Activated CD4-positive, alpha-beta T cell treated with anti-CD3 and anti-CD28 coated beads, Interleukin-2, amount 10 ng/mL, durations not matched to agents 7 days and 5 days (primary cell): ENCODE measurements around the gene ROBO1. TPM values are rescaled to one million over a fixed set of nuclear protein-coding genes. Genes with fewer than 3 reads are reported as not detected.

Experiments used
- CTCF ChIA-PET: fragments of 350-600 bp; sonication (Branson Sonifier 250); formaldehyde crosslinking; loops from one replicate; lab custom pipeline; 2021; ENCODE audit warnings: antibody characterized with exemption; lab: Charles Lee
- POLR2A ChIA-PET: fragments of 350-600 bp; sonication (Branson Sonifier 250); formaldehyde crosslinking; loops from one replicate; lab custom pipeline; 2021; ENCODE audit warnings: antibody characterized with exemption; lab: Charles Lee
- DNase-seq: peaks from one replicate; pipeline ENCODE4 v3.0.0-alpha.2; 2020
- H3K27ac Mint-ChIP-seq: one replicate; pipeline ENCODE4 v1.8.0; 2021; ENCODE audit warnings: mild to moderate bottlenecking, moderate library complexity, mixed read lengths
- H3K27me3 Mint-ChIP-seq: one replicate; pipeline ENCODE4 v1.8.0; 2021; ENCODE audit warnings: mixed read lengths
- H3K36me3 Mint-ChIP-seq: one replicate; pipeline ENCODE4 v1.8.0; 2021; ENCODE audit warnings: low read depth, mixed read lengths
- H3K4me1 Mint-ChIP-seq: one replicate; pipeline ENCODE4 v1.8.0; 2021; ENCODE audit warnings: mixed read lengths
- H3K4me3 Mint-ChIP-seq: one replicate; pipeline ENCODE4 v1.8.0; 2021; ENCODE audit warnings: mild to moderate bottlenecking, moderate library complexity, mixed read lengths
- H3K9me3 Mint-ChIP-seq: one replicate; pipeline ENCODE4 v1.8.0; 2021; ENCODE audit warnings: mixed read lengths
- total RNA-seq, 2 experiments: library from RNA; stranded (reverse); gene quantifications; one replicate each; pipeline ENCODE4 v1.2.3, GENCODE V29; 2021

ROBO1 gene
- total RNA-seq, 2 experiments from 2014 or later, result 0.55 to 0.62 TPM

DNA sequence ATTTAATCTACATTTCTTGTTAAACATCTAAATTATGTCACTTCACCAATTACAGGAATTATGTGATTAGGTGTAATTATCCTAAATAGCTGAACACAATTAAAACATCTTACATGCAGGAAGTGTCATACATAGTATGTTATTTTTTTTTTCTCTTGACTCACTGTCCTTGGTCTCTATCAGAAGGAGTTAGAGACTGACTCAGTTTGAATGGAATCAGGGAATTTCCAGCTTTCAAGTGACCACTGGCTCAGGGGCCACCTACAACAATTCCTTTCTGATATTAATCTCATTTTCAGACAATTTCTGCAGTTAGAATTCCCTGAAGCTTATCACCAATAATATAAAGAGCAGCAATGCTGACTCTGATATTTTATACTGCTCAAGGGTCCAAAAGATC lies 400.7 kb downstream of the ROBO1 start:
- Mint-ChIP-seq H3K27ac (no peak overlapping the region), H3K4me1 (no peaks in the 10 kb centered on the region), H3K27me3 (no peaks in the 10 kb centered on the region), H3K4me3 (no peak overlapping the region), H3K36me3 (no peaks in the 10 kb centered on the region), H3K9me3 (no peaks in the 10 kb centered on the region)
- POLR2A ChIA-PET, result no interaction called here
- CTCF ChIA-PET, result interaction anchor here (0.6 kb wide), 1 partner anchor 141 kb away, joined by 3 read pairs; no protein-coding TSS in a partner anchor
- DNase-seq, result no peak

DNA sequence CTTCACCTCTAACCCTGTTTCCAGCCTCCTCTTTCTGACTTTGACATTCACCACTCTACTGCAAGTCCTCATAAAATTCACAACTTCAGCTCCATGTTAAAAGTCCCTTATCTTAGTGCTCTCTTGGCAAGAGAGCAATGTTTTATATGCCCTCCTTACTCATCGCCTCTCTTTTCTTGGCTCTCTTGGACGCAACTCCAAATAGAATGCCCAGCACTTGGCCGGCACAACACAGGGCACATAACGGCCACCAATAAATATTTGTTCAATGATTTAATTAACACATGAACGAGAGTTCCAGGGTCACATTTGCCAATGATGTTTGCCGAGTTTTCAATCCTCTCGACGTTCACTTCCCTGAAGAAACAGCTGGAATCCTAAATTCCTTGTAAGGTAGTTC lies 401.4 kb downstream of the ROBO1 start:
- no peak overlapping the region for H3K4me3 Mint-ChIP-seq
- no peak overlapping the region for H3K27ac Mint-ChIP-seq
- no peaks in the 10 kb centered on the region for H3K36me3 Mint-ChIP-seq
- no peak for DNase-seq
- H3K9me3 Mint-ChIP-seq, result no peaks in the 10 kb centered on the region
- POLR2A ChIA-PET, result no interaction called here
- no peaks in the 10 kb centered on the region for H3K4me1 Mint-ChIP-seq
- CTCF ChIA-PET, result interaction anchor here (0.6 kb wide), 1 partner anchor 142 kb away, joined by 3 read pairs; no protein-coding TSS in a partner anchor
- no peaks in the 10 kb centered on the region for H3K27me3 Mint-ChIP-seq

DNA sequence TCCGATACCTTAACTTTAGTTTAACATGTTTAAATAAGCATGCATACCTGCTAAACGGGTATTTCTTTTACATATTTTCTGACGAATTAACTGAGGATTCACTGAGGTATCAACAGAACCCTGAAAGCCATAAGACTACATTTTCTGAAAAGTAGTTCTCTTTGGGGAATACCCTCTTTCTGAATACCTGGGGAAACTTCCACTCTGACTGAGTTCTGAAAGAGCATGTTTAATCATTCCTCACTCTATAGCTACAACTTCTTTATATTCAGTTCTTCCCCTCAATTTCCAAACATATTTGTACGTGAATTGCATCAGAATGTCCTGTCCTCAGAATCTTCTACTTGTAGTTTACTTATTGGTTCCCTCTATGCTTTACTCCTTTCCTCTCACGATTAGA lies 403.0 kb downstream of the ROBO1 start:
- H3K27ac Mint-ChIP-seq, result no peak overlapping the region
- ChIA-PET CTCF (no interaction called here), POLR2A (no interaction called here)
- no peaks in the 10 kb centered on the region for H3K27me3 Mint-ChIP-seq
- H3K4me1 Mint-ChIP-seq, result no peaks in the 10 kb centered on the region
- no peak for DNase-seq
- no peaks in the 10 kb centered on the region for H3K36me3 Mint-ChIP-seq
- no peak overlapping the region for H3K4me3 Mint-ChIP-seq
- H3K9me3 Mint-ChIP-seq, result no peaks in the 10 kb centered on the region

DNA sequence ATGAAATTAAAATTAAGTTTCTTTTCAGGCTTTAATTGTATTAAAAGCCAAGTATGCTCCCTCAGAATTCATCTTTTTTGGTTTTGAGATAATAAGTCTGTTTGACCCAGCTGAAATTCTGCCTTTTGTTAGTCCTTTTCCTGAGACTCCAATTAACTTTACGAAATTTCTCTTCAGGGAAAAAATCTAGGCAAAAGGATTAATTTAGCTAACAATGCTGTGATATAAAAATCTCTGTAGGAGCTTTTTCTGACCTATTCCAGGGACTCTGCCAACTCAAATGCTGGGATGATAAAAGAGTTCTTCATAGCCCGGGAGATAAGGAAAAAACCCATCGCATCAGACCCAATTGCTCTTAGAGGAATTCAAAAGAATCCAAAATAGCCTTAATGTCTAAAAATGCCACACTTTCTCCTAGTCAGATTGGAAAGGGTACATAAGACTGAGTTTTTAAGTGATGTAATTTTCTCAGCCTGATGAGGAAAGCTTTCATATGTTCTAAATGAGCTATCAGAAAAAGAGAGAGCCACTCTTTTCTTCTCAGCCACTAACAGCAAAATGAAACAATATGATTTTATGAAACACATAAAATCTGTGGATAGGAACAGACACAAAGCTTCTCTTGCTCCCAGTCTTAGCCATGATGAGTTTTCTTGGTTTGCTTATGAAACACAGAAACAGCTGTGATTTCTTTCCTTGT lies 405.1 kb downstream of the ROBO1 start:
- Mint-ChIP-seq H3K9me3 (no peaks in the 10 kb centered on the region), H3K27me3 (no peaks in the 10 kb centered on the region), H3K4me3 (no peak overlapping the region), H3K4me1 (no peaks in the 10 kb centered on the region), H3K36me3 (no peaks in the 10 kb centered on the region), H3K27ac (no peak overlapping the region)
- ChIA-PET CTCF (interaction anchor here (1.1 kb wide), 1 partner anchor 12 kb away, joined by 4 read pairs; no protein-coding TSS in a partner anchor), POLR2A (no interaction called here)
- DNase-seq, result no peak

DNA sequence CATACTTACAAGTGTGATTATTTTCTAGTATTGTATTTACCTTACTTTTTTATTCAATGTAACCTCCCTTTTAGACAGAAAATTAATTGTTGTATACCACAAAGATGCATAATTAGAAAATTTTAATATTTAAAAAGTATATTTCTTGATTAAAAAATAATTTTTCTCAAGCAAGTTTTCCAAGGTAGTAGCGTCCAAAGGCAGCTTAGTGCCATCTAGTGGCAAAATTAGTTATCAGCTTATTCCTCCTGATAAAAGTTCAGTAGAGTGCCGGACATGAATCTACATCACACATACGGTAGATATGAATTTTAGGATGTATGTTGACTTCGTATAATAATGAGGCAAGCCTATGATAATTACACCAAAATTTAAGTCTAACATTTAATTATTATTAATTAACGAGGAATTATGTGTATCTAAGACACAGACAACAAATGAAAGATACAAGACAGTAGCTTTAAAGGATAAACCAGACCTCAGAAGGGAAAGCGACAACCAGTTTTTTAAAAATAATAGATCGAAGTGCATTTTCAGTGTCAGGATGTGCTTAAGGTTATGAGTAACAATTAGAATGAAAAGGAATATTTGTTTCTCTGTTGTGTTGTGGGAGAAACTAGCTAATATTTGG lies 405.9 kb downstream of the ROBO1 start:
- no peak overlapping the region for H3K4me3 Mint-ChIP-seq
- CTCF ChIA-PET, result no interaction called here

DNA sequence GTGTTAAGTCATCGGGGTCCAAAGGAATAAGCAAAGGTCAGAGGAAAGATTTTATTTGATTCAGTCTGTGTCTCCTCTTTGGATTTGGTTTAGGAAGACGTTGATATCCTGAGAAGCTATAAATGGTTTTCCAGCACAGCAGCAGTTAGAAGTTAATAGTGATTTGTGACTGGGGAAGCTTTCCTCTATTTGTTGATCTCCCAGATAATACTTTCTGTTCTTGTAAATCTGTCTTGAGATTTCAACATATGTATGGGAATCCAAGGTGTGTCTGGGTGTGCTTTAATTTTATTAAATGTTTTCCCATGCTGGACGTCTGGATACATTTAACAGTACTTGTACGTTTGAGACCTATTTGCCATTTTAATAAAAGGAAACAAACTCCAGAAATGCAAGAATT lies 409.5 kb downstream of the ROBO1 start:
- POLR2A ChIA-PET, result no interaction called here
- H3K4me1 Mint-ChIP-seq, result no peaks in the 10 kb centered on the region
- H3K9me3 Mint-ChIP-seq, result no peaks in the 10 kb centered on the region
- DNase-seq, result no peak
- CTCF ChIA-PET, result no interaction called here
- H3K27me3 Mint-ChIP-seq, result no peaks in the 10 kb centered on the region
- H3K36me3 Mint-ChIP-seq, result no peaks in the 10 kb centered on the region
- no peak overlapping the region for H3K4me3 Mint-ChIP-seq
- no peak overlapping the region for H3K27ac Mint-ChIP-seq

More for the DNA sequence above, 405.9 kb downstream of the ROBO1 start:
- H3K27ac Mint-ChIP-seq, result no peak overlapping the region
- H3K36me3 Mint-ChIP-seq, result no peaks in the 10 kb centered on the region
- POLR2A ChIA-PET, result no interaction called here
- H3K27me3 Mint-ChIP-seq, result no peaks in the 10 kb centered on the region
- H3K4me1 Mint-ChIP-seq, result no peaks in the 10 kb centered on the region
- DNase-seq, result no peak
- H3K9me3 Mint-ChIP-seq, result no peaks in the 10 kb centered on the region

DNA sequence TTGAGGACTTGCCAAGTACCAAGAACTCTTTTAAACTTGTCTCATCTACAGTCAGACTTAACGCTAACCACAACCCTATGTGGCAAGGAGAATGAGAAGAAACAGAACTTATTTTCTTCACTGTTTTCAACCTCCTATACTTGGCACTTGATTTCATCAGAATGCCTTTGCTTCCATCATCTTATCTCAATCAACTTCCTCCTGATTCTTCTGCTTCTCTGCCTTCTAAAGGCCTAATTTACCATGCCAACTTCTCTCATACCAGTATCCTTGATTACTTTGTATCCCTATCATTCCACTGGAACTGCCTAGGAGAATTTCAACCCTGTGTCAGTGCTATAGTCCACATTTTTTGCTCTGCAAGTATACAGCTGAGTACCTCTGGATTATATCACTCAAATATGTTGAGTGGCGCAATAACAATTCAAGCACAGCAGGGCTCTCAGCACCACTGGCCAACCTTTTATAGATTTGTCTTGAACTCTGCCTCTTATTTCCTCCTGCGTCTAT lies 413.6 kb downstream of the ROBO1 start:
- no peaks in the 10 kb centered on the region for H3K27me3 Mint-ChIP-seq
- no peaks in the 10 kb centered on the region for H3K36me3 Mint-ChIP-seq
- no peak overlapping the region for H3K27ac Mint-ChIP-seq
- H3K4me1 Mint-ChIP-seq, result no peaks in the 10 kb centered on the region
- ChIA-PET CTCF (no interaction called here), POLR2A (no interaction called here)
- DNase-seq, result no peak
- no peak overlapping the region for H3K4me3 Mint-ChIP-seq
- no peaks in the 10 kb centered on the region for H3K9me3 Mint-ChIP-seq

DNA sequence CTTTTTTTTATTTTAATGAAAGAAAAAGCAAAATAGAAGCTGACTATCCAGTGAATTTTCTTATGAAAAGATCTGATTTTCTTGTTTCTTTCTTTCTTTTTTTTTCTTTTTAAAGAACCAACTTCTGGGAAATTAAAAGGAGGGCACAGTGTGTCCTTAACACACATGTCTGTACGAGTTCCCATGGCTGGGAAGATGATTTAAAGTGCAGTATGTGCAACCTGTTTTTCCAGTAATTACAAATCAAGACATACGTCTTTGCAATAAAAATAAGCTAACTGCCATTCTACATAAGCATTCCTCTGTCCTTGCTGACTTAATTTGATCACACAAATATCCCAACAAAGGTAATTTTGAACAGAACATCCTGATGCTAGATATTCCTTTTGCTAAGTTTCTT lies 416.1 kb downstream of the ROBO1 start:
- CTCF ChIA-PET, result no interaction called here
- DNase-seq, result no peak
- H3K27ac Mint-ChIP-seq, result no peak overlapping the region
- no peaks in the 10 kb centered on the region for H3K9me3 Mint-ChIP-seq
- H3K36me3 Mint-ChIP-seq, result no peaks in the 10 kb centered on the region
- POLR2A ChIA-PET, result no interaction called here
- no peaks in the 10 kb centered on the region for H3K27me3 Mint-ChIP-seq
- H3K4me1 Mint-ChIP-seq, result no peaks in the 10 kb centered on the region
- no peak overlapping the region for H3K4me3 Mint-ChIP-seq

DNA sequence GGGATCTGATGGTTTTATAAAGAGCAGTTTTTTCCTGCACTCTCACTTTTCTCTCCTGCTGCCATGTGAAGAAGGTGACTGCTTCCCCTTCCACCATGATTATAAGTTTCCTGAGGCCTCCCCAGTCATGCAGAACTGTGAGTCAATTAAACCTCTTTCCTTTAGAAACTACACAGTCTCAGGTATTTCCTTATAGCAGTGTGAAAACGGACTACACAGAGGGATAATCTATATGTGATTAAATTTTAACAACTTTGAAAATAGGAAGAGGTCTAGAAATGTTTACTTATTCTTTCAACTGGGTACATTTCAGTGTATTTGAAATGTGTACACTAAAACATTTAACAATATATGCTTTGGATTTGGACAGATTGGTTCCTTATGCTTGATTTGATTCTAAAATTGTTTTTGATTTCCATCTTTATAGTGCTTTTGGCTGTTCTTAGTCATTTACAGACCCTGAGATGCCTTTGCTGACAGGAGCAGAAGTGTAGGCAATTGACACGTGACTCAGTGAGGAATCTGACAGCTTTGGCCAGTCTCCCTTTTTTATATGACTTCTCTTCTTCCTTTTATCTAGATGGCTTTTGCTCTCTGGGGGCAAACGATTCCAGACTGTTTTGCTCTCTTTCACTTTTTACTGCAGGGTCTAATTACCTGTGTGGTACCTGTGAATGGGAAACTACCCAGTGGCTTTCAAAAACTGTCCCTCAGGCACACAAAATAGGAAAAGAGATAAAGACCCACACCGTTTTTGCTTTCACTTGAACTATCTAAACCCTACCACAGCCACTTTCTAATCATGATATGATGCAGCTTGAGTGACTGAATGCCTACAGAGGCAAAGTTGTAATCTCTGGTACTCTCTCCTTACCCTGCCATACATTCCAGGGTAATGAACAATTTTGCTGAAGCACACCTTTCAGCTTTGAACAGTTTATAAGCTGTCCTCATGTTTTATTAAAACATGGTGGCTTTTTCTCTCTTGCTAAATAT lies 422.6 kb downstream of the ROBO1 start:
- H3K4me1 Mint-ChIP-seq, result no peaks in the 10 kb centered on the region
- no peaks in the 10 kb centered on the region for H3K27me3 Mint-ChIP-seq
- no peaks in the 10 kb centered on the region for H3K9me3 Mint-ChIP-seq
- ChIA-PET POLR2A (no interaction called here), CTCF (no interaction called here)
- no peak for DNase-seq
- H3K36me3 Mint-ChIP-seq, result no peaks in the 10 kb centered on the region
- no peak overlapping the region for H3K27ac Mint-ChIP-seq
- H3K4me3 Mint-ChIP-seq, result no peak overlapping the region

DNA sequence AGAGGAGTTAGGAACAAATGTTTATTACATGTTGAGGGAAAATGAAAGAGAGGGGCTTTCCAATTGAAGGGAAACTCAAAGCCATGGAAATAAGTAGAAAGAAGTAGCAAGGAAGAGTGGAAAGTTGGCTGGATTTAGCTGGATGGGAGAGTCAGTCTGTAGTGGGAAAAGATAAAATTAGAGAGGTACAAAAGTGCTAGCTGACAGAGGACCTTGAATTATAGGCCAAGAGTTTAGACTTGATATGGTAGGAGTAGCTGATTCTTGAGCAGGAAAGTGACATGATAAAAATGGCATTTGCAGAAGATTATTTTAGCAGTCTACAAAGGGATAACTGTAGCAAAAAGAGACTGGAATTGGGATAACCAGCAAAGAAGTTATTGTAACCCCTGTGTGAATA lies 425.8 kb downstream of the ROBO1 start:
- DNase-seq, result no peak
- H3K27ac Mint-ChIP-seq, result no peak overlapping the region
- no peaks in the 10 kb centered on the region for H3K4me1 Mint-ChIP-seq
- H3K36me3 Mint-ChIP-seq, result no peaks in the 10 kb centered on the region
- POLR2A ChIA-PET, result no interaction called here
- H3K27me3 Mint-ChIP-seq, result no peaks in the 10 kb centered on the region
- H3K9me3 Mint-ChIP-seq, result no peaks in the 10 kb centered on the region
- H3K4me3 Mint-ChIP-seq, result no peak overlapping the region
- CTCF ChIA-PET, result no interaction called here

DNA sequence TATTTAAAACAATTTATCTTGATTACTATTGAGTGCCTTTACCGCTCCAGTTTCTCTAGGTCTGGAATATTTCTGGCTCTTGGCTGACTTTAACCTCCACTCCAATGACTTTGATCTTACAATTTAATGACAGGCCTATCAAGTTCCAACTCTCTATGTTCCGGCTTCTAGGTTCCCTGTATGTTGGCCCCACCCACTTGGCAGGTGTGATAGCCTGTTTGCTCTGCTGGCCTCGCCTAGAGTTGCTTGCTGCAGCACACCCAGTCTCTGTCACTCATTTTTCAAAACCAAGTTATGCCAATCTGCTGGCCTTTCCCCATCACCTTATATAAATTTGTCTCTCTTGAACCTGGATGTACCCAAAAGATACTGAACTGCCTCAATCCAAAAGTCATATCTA lies 428.0 kb downstream of the ROBO1 start:
- DNase-seq, result no peak
- Mint-ChIP-seq H3K4me1 (no peaks in the 10 kb centered on the region), H3K27ac (no peak overlapping the region), H3K27me3 (no peaks in the 10 kb centered on the region), H3K36me3 (no peaks in the 10 kb centered on the region), H3K9me3 (no peaks in the 10 kb centered on the region), H3K4me3 (no peak overlapping the region)
- CTCF ChIA-PET, result no interaction called here
- POLR2A ChIA-PET, result no interaction called here

DNA sequence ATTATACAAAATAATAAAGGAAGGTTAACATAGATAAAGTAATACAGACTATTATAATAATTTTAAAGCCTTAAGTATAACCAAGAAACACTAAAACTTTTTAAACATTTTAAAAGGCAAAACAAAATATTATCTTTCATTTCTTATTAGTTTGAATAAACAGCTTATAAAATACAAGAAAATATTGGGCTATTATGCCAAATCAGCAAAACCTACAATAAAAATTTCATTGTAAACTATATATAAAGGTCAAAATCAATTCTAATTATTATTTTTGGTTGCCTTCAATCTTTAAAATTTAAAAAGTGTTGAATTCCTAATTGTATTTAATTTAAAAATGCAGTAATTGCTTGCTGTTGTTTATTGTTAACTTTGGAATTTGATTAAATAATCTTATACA lies 430.0 kb downstream of the ROBO1 start:
- Mint-ChIP-seq H3K27ac (no peak overlapping the region), H3K4me1 (no peaks in the 10 kb centered on the region), H3K36me3 (no peaks in the 10 kb centered on the region), H3K9me3 (peaks cover 2% of the 10 kb centered on the region), H3K27me3 (no peaks in the 10 kb centered on the region), H3K4me3 (no peak overlapping the region)
- CTCF ChIA-PET, result no interaction called here
- POLR2A ChIA-PET, result no interaction called here
- no peak for DNase-seq

DNA sequence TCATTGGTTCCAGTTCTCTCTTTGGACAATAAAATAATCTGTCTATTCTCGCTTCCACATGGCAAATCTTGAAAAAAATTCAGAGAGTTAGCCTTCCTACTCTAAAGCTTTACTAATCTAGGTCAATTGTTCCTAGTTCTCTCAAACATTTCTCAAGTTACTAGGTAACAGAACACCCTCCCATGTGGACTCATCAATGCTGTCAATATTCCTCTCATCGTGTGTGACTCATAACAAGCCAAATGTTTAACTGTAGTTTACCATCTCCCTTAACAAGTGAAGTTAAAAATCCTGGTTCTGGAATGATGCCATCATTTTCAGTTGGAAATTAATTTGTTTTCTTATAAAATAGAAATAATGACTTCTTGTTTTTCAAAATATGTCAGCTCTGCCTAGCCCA lies 438.6 kb downstream of the ROBO1 start:
- POLR2A ChIA-PET, result no interaction called here
- Mint-ChIP-seq H3K4me3 (no peak overlapping the region), H3K36me3 (no peaks in the 10 kb centered on the region), H3K27me3 (no peaks in the 10 kb centered on the region), H3K9me3 (peaks cover 5% of the 10 kb centered on the region), H3K27ac (no peak overlapping the region), H3K4me1 (no peaks in the 10 kb centered on the region)
- CTCF ChIA-PET, result no interaction called here
- DNase-seq, result no peak
